CD14-positive monocyte (primary cell): ENCODE measurements around the gene MINPP1. TPM values are rescaled to one million over a fixed set of nuclear protein-coding genes. Genes with fewer than 3 reads are reported as not detected.

ENCODE experiments used
- DNase-seq, 3 donors: peaks; one replicate each; pipeline ENCODE4 v3.0.0-alpha.2; 2011 to 2022
- H2AFZ ChIP-seq: 2 replicates; pipeline ENCODE4 v1.6.0; 2012; ENCODE audit warnings: mild to moderate bottlenecking, low read depth, low read length, inconsistent platforms; ENCODE audit not compliant: insufficient read depth, poor library complexity, severe bottlenecking
- H3K27ac ChIP-seq, 2 donors: 1 replicate in 1 of 2; 2 replicates in 1 of 2; pipeline ENCODE4 v1.5.1; 2012 to 2013; ENCODE audit warnings: low read length in 2 of 2, control low read depth in 1 of 2, inconsistent platforms in 1 of 2, low read depth in 1 of 2, mild to moderate bottlenecking in 1 of 2
- H3K27me3 ChIP-seq, 2 donors: one replicate each; pipeline versions ENCODE4 v1.6.0 to v1.6.1; 2011 to 2013; ENCODE audit warnings: low read length in 2 of 2; ENCODE audit not compliant: control insufficient read depth in 2 of 2, insufficient read depth in 2 of 2
- H3K36me3 ChIP-seq, 2 donors: replicated peaks in 1 of 2; 1 replicate in 1 of 2; 2 replicates in 1 of 2; pipeline versions ENCODE4 v1.5.1 to v1.6.1; 2012 to 2013; ENCODE audit warnings: low read length in 2 of 2, control low read depth in 1 of 2, inconsistent platforms in 1 of 2, mild to moderate bottlenecking in 1 of 2; ENCODE audit not compliant: insufficient read depth in 2 of 2, control insufficient read depth in 1 of 2
- H3K4me1 ChIP-seq, 2 donors: 1 replicate in 1 of 2; 2 replicates in 1 of 2; pipeline versions ENCODE4 v1.5.1 to v1.6.1; 2012 to 2013; ENCODE audit warnings: low read length in 2 of 2, control low read depth in 1 of 2, inconsistent platforms in 1 of 2, mild to moderate bottlenecking in 1 of 2, moderate library complexity in 1 of 2; ENCODE audit not compliant: insufficient read depth in 2 of 2, control insufficient read depth in 1 of 2
- H3K4me2 ChIP-seq: replicated peaks from 2 replicates; pipeline ENCODE3; 2012; ENCODE audit warnings: low read length, moderate library complexity, mild to moderate bottlenecking; ENCODE audit not compliant: poor library complexity, severe bottlenecking; ENCODE audit errors: extremely low read depth
- H3K4me3 ChIP-seq, 3 experiments: fragments of 200-600 bp in 1 of 3; sonication (generic) in 1 of 3; replicated peaks in 1 of 3; 1 replicate in 2 of 3; 2 replicates in 1 of 3; pipeline ENCODE4 v1.5.1; 2011 to 2013; ENCODE audit warnings: low read length in 3 of 3, mild to moderate bottlenecking in 3 of 3, control low read depth in 2 of 3, low read depth in 2 of 3, inconsistent platforms in 1 of 3, moderate library complexity in 1 of 3
- H3K79me2 ChIP-seq: 2 replicates; pipeline ENCODE4 v1.6.0; 2012; ENCODE audit warnings: mild to moderate bottlenecking, control low read depth, inconsistent platforms, low read length, moderate library complexity; ENCODE audit not compliant: insufficient read depth
- H3K9ac ChIP-seq: 2 replicates; pipeline ENCODE4 v1.6.0; 2017; ENCODE audit warnings: low read length, mild to moderate bottlenecking; ENCODE audit not compliant: insufficient read depth, poor library complexity, severe bottlenecking
- H3K9me3 ChIP-seq, 2 donors: replicated peaks in 1 of 2; 1 replicate in 1 of 2; 2 replicates in 1 of 2; pipeline versions ENCODE4 v1.5.1 to v1.6.1; 2012 to 2013; ENCODE audit warnings: low read length in 2 of 2, control low read depth in 1 of 2; ENCODE audit not compliant: control insufficient read depth in 1 of 2, insufficient read depth in 1 of 2
- H4K20me1 ChIP-seq: 2 replicates; pipeline ENCODE4 v1.6.0; 2012; ENCODE audit warnings: mild to moderate bottlenecking, low read length, control low read depth, moderate library complexity; ENCODE audit not compliant: insufficient read depth
- H3K27ac Mint-ChIP-seq, 7 donors: one replicate each; pipeline ENCODE4 v1.8.0; 2020; ENCODE audit warnings: mild to moderate bottlenecking in 7 of 7, mixed read lengths in 7 of 7, moderate library complexity in 6 of 7, inconsistent platforms in 2 of 7
- H3K27me3 Mint-ChIP-seq, 3 donors: one replicate each; pipeline ENCODE4 v1.8.0; 2021 to 2022; ENCODE audit warnings: low read depth in 3 of 3, mild to moderate bottlenecking in 3 of 3, mixed read lengths in 3 of 3, moderate library complexity in 3 of 3, inconsistent platforms in 1 of 3
- H3K36me3 Mint-ChIP-seq, 2 donors: one replicate each; pipeline ENCODE4 v1.8.0; 2020; ENCODE audit warnings: mixed read lengths in 2 of 2, inconsistent platforms in 1 of 2, mild to moderate bottlenecking in 1 of 2
- H3K4me1 Mint-ChIP-seq: one replicate; pipeline ENCODE4 v1.8.0; 2020; ENCODE audit warnings: mild to moderate bottlenecking, mixed read lengths
- H3K4me3 Mint-ChIP-seq, 2 donors: one replicate each; pipeline ENCODE4 v1.8.0; 2020; ENCODE audit warnings: mild to moderate bottlenecking in 2 of 2, mixed read lengths in 2 of 2, moderate library complexity in 1 of 2
- H3K9me3 Mint-ChIP-seq, 7 donors: one replicate each; pipeline ENCODE4 v1.8.0; 2020 to 2022; ENCODE audit warnings: mixed read lengths in 7 of 7, mild to moderate bottlenecking in 6 of 7, moderate library complexity in 6 of 7, inconsistent platforms in 2 of 7
- CTCF ChIP-seq: fragments of 200-600 bp; IDR thresholded peaks from one replicate; pipeline ENCODE4 v1.8.0; 2022; ENCODE audit warnings: antibody characterized with exemption, mild to moderate bottlenecking
- WGBS: methylation state at CpG from one replicate; pipeline ENCODE4 v1.1.5; 2013; ENCODE audit warnings: missing lambda C conversion rate; ENCODE audit not compliant: insufficient coverage; 5-methylcytosine and 5-hydroxymethylcytosine counted together
- intact Hi-C, 2 donors: fragments of 100-400 bp; cut with micrococcal nuclease; formaldehyde crosslinking; loops; one replicate each; pipeline versions ENCODE4 v1.15.0 to v1.15.1; 2023
- polyA plus RNA-seq, 3 donors: library from polyadenylated mRNA; depleted of rRNA in 1 of 3; unstranded in 2 of 3; stranded (reverse) in 1 of 3; fragments of 300-500 nt in 2 of 3; fragments of >200 nt in 1 of 3; fragmentation: Illumina TruSeq in 2 of 3; gene quantifications; 1 replicate in 2 of 3; 2 replicates in 1 of 3; pipeline ENCODE4 v1.2.3, GENCODE V29; 2012 to 2021

The MINPP1 gene
- polyA plus RNA-seq, 3 donors = 1.7 to 9.7 (median 9.0) TPM

- peaks cover 11 to 15% of the 10 kb centered on the region in 2 donors for H3K36me3 Mint-ChIP-seq
- TF ChIP-seq CTCF = no peak
- H3K9me3 ChIP-seq = no peaks in the 10 kb centered on the region
- H3K9ac ChIP-seq = no peak overlapping the region
- H3K36me3 ChIP-seq = peaks cover 14% of the 10 kb centered on the region in 2 donors
- intact Hi-C loops = no loop called here
- H3K79me2 ChIP-seq = no peaks in the 10 kb centered on the region
- H3K27me3 ChIP-seq = no peaks in the 10 kb centered on the region
- H3K27ac ChIP-seq = no peak overlapping the region
- no peak overlapping the region for H3K4me2 ChIP-seq
- H4K20me1 ChIP-seq = no peaks in the 10 kb centered on the region
- H3K4me1 ChIP-seq = no peaks in the 10 kb centered on the region
- no peak overlapping the region for H3K4me3 Mint-ChIP-seq
- no CpG with 5 or more reads among the region's 2 CpGs for WGBS
- peaks cover 0 to 2% (median 1%) of the 10 kb centered on the region in 3 donors for H3K27me3 Mint-ChIP-seq
- H3K27ac Mint-ChIP-seq = no peak overlapping the region
- peaks cover 6% of the 10 kb centered on the region for H3K4me1 Mint-ChIP-seq
- no peak overlapping the region for H2AFZ ChIP-seq
- DNase-seq = no peak
- no peak overlapping the region for H3K4me3 ChIP-seq
- no peaks in the 10 kb centered on the region for H3K9me3 Mint-ChIP-seq
Measured at GRCh38 chr10:87552248-87552929, 47.7 kb downstream of the MINPP1 start.

- peaks cover 9% of the 10 kb centered on the region in 2 donors for H3K36me3 ChIP-seq
- no peak overlapping the region for H2AFZ ChIP-seq
- peaks cover 0 to 2% (median 0%) of the 10 kb centered on the region in 3 donors for H3K27me3 Mint-ChIP-seq
- intact Hi-C loops = no loop called here
- H3K27ac ChIP-seq = no peak overlapping the region
- H3K27ac Mint-ChIP-seq = no peak overlapping the region
- H3K27me3 ChIP-seq = no peaks in the 10 kb centered on the region
- no peak overlapping the region for H3K4me2 ChIP-seq
- H3K4me1 Mint-ChIP-seq = no peaks in the 10 kb centered on the region
- H3K36me3 Mint-ChIP-seq = peaks cover 11 to 12% of the 10 kb centered on the region in 2 donors
- H3K4me3 ChIP-seq = no peak overlapping the region
- no peaks in the 10 kb centered on the region for H3K79me2 ChIP-seq
- H3K9me3 Mint-ChIP-seq = peaks cover 0 to 4% (median 2%) of the 10 kb centered on the region in 7 donors
- peaks cover 2 to 3% of the 10 kb centered on the region in 2 donors for H3K9me3 ChIP-seq
- TF ChIP-seq CTCF = no peak
- WGBS = no CpG with 5 or more reads among the region's 3 CpGs
- no peak for DNase-seq
- no peak overlapping the region for H3K4me3 Mint-ChIP-seq
- no peaks in the 10 kb centered on the region for H3K4me1 ChIP-seq
- no peak overlapping the region for H3K9ac ChIP-seq
- no peaks in the 10 kb centered on the region for H4K20me1 ChIP-seq
Measured at GRCh38 chr10:87557409-87557808, 52.7 kb downstream of the MINPP1 start.
